Nephron (organoid): ENCODE results near the gene ZNF786.

Source experiments
- H3K27ac Mint-ChIP-seq, 3 experiments: 2 replicates each; pipeline ENCODE4 v1.8.0; 2020; ENCODE audit warnings: mixed read lengths in 3 of 3, mild to moderate bottlenecking in 2 of 3, moderate library complexity in 1 of 3
- H3K27me3 Mint-ChIP-seq: 2 replicates; pipeline ENCODE4 v1.8.0; 2021; ENCODE audit warnings: low read depth, mild to moderate bottlenecking, moderate library complexity, mixed read lengths
- H3K36me3 Mint-ChIP-seq: 2 replicates; pipeline ENCODE4 v1.8.0; 2020; ENCODE audit warnings: low read depth, mixed read lengths
- H3K4me1 Mint-ChIP-seq: 2 replicates; pipeline ENCODE4 v1.8.0; 2020; ENCODE audit warnings: mixed read lengths
- H3K4me3 Mint-ChIP-seq, 3 experiments: 2 replicates each; pipeline ENCODE4 v1.8.0; 2020; ENCODE audit warnings: mild to moderate bottlenecking in 3 of 3, mixed read lengths in 3 of 3, moderate library complexity in 2 of 3
- H3K9me3 Mint-ChIP-seq: 2 replicates; pipeline ENCODE4 v1.8.0; 2020; ENCODE audit warnings: mixed read lengths
- TF ChIP-seq, protein P1 (sequence below), 3 experiments: fragments of 200-600 bp; sonication (generic); IDR thresholded peaks; one replicate each; pipeline ENCODE4 v1.5.0; 2021; ENCODE audit warnings: antibody characterized with exemption in 3 of 3; ENCODE audit not compliant: unreplicated experiment in 3 of 3

The ZNF786 gene

GRCh38 chr7:149053885-149054284 is 36.6 kb downstream of the ZNF786 start:
- Mint-ChIP-seq H3K9me3 (peaks cover 4% of the 10 kb centered on the region), H3K4me1 (no peaks in the 10 kb centered on the region), H3K4me3 (no peak overlapping the region), H3K36me3 (no peaks in the 10 kb centered on the region), H3K27ac (no peak overlapping the region), H3K27me3 (peaks cover 3% of the 10 kb centered on the region)
- TF ChIP-seq, protein P1, sequence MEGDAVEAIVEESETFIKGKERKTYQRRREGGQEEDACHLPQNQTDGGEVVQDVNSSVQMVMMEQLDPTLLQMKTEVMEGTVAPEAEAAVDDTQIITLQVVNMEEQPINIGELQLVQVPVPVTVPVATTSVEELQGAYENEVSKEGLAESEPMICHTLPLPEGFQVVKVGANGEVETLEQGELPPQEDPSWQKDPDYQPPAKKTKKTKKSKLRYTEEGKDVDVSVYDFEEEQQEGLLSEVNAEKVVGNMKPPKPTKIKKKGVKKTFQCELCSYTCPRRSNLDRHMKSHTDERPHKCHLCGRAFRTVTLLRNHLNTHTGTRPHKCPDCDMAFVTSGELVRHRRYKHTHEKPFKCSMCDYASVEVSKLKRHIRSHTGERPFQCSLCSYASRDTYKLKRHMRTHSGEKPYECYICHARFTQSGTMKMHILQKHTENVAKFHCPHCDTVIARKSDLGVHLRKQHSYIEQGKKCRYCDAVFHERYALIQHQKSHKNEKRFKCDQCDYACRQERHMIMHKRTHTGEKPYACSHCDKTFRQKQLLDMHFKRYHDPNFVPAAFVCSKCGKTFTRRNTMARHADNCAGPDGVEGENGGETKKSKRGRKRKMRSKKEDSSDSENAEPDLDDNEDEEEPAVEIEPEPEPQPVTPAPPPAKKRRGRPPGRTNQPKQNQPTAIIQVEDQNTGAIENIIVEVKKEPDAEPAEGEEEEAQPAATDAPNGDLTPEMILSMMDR (IDR thresholded peaks at IDR 0.05; ENCODE audit: unreplicated experiment in 3 of 3), result no peak

DNA sequence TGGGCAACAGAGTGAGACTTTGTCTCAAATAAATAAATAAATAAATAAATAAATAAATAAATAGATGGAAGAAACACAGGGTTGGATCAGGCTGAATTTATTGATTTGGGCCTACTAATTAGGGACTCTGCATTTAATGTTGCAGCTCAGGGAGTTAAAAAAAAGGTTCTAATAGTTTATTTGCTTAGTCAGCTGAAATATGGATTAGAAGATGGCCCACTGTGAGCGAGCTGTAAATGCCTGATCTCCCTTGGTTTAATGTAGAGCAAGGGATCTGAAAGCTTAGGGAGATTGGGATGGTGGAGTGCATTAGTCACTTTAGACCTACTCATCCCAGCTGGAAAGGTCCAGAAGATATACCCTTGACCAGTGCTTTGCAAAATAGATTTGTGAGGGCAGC is 37.1 kb downstream of the ZNF786 start:
- peaks cover 4% of the 10 kb centered on the region for H3K9me3 Mint-ChIP-seq
- H3K36me3 Mint-ChIP-seq, result no peaks in the 10 kb centered on the region
- H3K4me3 Mint-ChIP-seq, result no peak overlapping the region
- TF ChIP-seq, protein P1 (IDR thresholded peaks at IDR 0.05; ENCODE audit: unreplicated experiment in 3 of 3), result no peak
- H3K27ac Mint-ChIP-seq, result no peak overlapping the region
- peaks cover 3% of the 10 kb centered on the region for H3K27me3 Mint-ChIP-seq
- H3K4me1 Mint-ChIP-seq, result no peaks in the 10 kb centered on the region

- H3K4me1 Mint-ChIP-seq, result no peaks in the 10 kb centered on the region
- TF ChIP-seq, protein P1 (IDR thresholded peaks at IDR 0.05; ENCODE audit: unreplicated experiment in 3 of 3), result no peak
- no peak overlapping the region for H3K27ac Mint-ChIP-seq
- H3K27me3 Mint-ChIP-seq, result peaks cover under 1% of the 10 kb centered on the region
- H3K9me3 Mint-ChIP-seq, result no peaks in the 10 kb centered on the region
- H3K36me3 Mint-ChIP-seq, result no peaks in the 10 kb centered on the region
- no peak overlapping the region for H3K4me3 Mint-ChIP-seq
Measured at GRCh38 chr7:149050941-149051340, 39.6 kb downstream of the ZNF786 start.

GRCh38 chr7:149048805-149049204 is 41.7 kb downstream of the ZNF786 start:
- no peaks in the 10 kb centered on the region for H3K9me3 Mint-ChIP-seq
- H3K4me1 Mint-ChIP-seq, result no peaks in the 10 kb centered on the region
- no peak overlapping the region for H3K27ac Mint-ChIP-seq
- H3K27me3 Mint-ChIP-seq, result peaks cover 4% of the 10 kb centered on the region
- no peak overlapping the region for H3K4me3 Mint-ChIP-seq
- no peaks in the 10 kb centered on the region for H3K36me3 Mint-ChIP-seq
- TF ChIP-seq, protein P1 (IDR thresholded peaks at IDR 0.05; ENCODE audit: unreplicated experiment in 3 of 3), result no peak

- H3K27me3 Mint-ChIP-seq, result peaks cover 4% of the 10 kb centered on the region
- H3K9me3 Mint-ChIP-seq, result no peaks in the 10 kb centered on the region
- H3K27ac Mint-ChIP-seq, result no peak overlapping the region
- no peak overlapping the region for H3K4me3 Mint-ChIP-seq
- H3K4me1 Mint-ChIP-seq, result no peaks in the 10 kb centered on the region
- H3K36me3 Mint-ChIP-seq, result no peaks in the 10 kb centered on the region
- TF ChIP-seq, protein P1 (IDR thresholded peaks at IDR 0.05; ENCODE audit: unreplicated experiment in 3 of 3), result no peak
Measured at GRCh38 chr7:149046416-149046815, 44.1 kb downstream of the ZNF786 start.

DNA sequence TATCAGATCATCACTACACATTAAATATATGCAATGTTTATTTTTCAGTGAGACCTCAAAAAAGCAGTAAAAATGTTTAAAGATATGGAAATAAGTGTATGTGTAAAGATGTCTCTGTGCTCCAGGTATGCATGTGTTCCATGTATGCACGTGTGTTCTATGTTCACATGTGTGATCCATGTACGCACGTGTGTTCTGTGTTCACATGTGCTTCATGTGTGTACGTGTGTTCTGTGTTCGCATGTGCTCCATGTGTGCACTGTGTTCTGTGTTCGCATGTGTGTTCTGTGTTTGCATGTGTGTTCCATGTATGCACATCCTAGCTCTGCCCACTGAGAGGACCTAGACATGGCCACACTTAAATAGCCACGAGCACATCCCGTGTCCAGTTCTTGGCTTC is 46.6 kb downstream of the ZNF786 start:
- H3K4me1 Mint-ChIP-seq, result no peaks in the 10 kb centered on the region
- H3K27me3 Mint-ChIP-seq, result peaks cover 7% of the 10 kb centered on the region
- no peak overlapping the region for H3K27ac Mint-ChIP-seq
- H3K36me3 Mint-ChIP-seq, result no peaks in the 10 kb centered on the region
- TF ChIP-seq, protein P1 (IDR thresholded peaks at IDR 0.05; ENCODE audit: unreplicated experiment in 3 of 3), result no peak
- no peaks in the 10 kb centered on the region for H3K9me3 Mint-ChIP-seq
- no peak overlapping the region for H3K4me3 Mint-ChIP-seq
